C4-2B (cell line): Measurements from ENCODE around the gene ITGB1BP1.

Experiments used
- ZFX ChIP-seq: fragments of 450-650 bp; IDR thresholded peaks from 2 replicates; pipeline ENCODE4 v1.6.1; 2017
- TF ChIP-seq, protein P1 (sequence below): fragments of 450-650 bp; conservative IDR thresholded peaks from 2 replicates; pipeline ENCODE4 v1.5.1; 2017; ENCODE audit warnings: mild to moderate bottlenecking

- TF ChIP-seq, protein P1, sequence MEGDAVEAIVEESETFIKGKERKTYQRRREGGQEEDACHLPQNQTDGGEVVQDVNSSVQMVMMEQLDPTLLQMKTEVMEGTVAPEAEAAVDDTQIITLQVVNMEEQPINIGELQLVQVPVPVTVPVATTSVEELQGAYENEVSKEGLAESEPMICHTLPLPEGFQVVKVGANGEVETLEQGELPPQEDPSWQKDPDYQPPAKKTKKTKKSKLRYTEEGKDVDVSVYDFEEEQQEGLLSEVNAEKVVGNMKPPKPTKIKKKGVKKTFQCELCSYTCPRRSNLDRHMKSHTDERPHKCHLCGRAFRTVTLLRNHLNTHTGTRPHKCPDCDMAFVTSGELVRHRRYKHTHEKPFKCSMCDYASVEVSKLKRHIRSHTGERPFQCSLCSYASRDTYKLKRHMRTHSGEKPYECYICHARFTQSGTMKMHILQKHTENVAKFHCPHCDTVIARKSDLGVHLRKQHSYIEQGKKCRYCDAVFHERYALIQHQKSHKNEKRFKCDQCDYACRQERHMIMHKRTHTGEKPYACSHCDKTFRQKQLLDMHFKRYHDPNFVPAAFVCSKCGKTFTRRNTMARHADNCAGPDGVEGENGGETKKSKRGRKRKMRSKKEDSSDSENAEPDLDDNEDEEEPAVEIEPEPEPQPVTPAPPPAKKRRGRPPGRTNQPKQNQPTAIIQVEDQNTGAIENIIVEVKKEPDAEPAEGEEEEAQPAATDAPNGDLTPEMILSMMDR: no peak
- no peak for TF ChIP-seq ZFX
Observed at GRCh38 chr2:9471206-9471605, 47.9 kb upstream of the ITGB1BP1 start.
